ENCODE data around the gene DNM1L.

DNM1L gene

DNA sequence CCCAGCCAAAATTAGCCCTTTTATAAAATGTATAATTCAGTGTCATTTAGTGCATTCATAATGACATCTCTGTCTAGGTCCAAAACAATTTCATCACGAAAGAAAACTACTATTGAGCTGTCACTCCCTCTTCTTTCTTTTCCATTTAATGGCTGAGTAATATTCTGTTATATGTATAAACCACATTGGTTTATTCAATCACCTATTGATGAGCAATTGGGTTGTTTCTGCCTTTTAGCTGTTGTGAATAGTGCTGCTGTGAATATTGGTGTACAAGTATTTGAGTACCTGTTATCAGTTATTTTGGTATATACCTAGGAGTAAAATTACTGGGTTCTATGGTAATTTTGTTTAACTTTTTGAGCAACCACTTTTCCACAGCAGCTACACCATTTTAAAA is 7.2 kb downstream of the DNM1L start:
- H3K4me3 ChIP-seq (ENCODE audit: low read length): no peak overlapping the region

DNA sequence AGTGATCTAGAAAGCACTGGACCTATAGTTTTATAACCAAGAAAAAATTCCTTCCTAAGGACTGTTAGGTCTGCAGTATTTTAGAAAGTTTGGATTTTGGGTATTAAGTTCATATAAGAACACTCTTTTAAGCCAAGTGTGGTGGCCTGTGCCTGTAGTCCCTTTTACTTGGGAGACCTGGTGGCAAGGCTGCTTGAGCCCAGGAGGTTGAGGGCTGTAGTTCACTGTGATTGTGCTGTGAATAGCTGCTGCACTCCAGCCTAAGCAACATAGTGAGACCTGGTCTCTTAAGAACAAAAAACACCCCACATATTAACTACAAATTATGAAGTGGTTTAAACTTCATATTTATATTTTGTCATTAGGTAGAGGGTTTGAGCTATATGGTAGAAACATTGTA is 9.7 kb downstream of the DNM1L start:
- Histone ChIP-seq H3K9me3 (ENCODE audit: insufficient read depth, low read length) (no peaks in the 10 kb centered on the region), H3K79me2 (ENCODE audit: low read length) (peaks cover 99% of the 10 kb centered on the region), H3K9ac (ENCODE audit: low read length) (no peak overlapping the region), H3K27ac (ENCODE audit: low read length) (no peak overlapping the region), H3K27me3 (ENCODE audit: low read depth, low read length) (no peaks in the 10 kb centered on the region), H3K4me2 (ENCODE audit: low read length) (no peak overlapping the region), H2AFZ (ENCODE audit: low read depth, low read length) (no peak overlapping the region), H3K36me3 (replicated peaks; ENCODE audit: low read depth, low read length) (peaks cover 10% of the 10 kb centered on the region), H3K4me3 (ENCODE audit: low read length) (no peak overlapping the region), H3K4me1 (ENCODE audit: low read length) (no peaks in the 10 kb centered on the region), H4K20me1 (ENCODE audit: insufficient read depth, low read length) (peaks cover 19% of the 10 kb centered on the region; the same call in 1 of the 2 replicates)
- TF ChIP-seq, protein P1, sequence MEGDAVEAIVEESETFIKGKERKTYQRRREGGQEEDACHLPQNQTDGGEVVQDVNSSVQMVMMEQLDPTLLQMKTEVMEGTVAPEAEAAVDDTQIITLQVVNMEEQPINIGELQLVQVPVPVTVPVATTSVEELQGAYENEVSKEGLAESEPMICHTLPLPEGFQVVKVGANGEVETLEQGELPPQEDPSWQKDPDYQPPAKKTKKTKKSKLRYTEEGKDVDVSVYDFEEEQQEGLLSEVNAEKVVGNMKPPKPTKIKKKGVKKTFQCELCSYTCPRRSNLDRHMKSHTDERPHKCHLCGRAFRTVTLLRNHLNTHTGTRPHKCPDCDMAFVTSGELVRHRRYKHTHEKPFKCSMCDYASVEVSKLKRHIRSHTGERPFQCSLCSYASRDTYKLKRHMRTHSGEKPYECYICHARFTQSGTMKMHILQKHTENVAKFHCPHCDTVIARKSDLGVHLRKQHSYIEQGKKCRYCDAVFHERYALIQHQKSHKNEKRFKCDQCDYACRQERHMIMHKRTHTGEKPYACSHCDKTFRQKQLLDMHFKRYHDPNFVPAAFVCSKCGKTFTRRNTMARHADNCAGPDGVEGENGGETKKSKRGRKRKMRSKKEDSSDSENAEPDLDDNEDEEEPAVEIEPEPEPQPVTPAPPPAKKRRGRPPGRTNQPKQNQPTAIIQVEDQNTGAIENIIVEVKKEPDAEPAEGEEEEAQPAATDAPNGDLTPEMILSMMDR (IDR thresholded peaks at IDR 0.05; ENCODE audit: low read depth, low read length): no peak
- no peak for TF ChIP-seq EZH2phosphoT487 (IDR thresholded peaks at IDR 0.05; ENCODE audit: low read depth)

More for the DNA sequence above, 7.2 kb downstream of the DNM1L start:
- no peaks in the 10 kb centered on the region for H3K9me3 ChIP-seq (ENCODE audit: insufficient read depth, low read length)
- H3K27me3 ChIP-seq (ENCODE audit: low read depth, low read length): no peaks in the 10 kb centered on the region
- H3K27ac ChIP-seq (ENCODE audit: low read length): no peak overlapping the region
- H3K36me3 ChIP-seq (replicated peaks; ENCODE audit: low read depth, low read length): peaks cover 9% of the 10 kb centered on the region
- no peak overlapping the region for H3K4me2 ChIP-seq (ENCODE audit: low read length)
- H2AFZ ChIP-seq (ENCODE audit: low read depth, low read length): no peak overlapping the region
- H4K20me1 ChIP-seq (ENCODE audit: insufficient read depth, low read length): peaks cover 12% of the 10 kb centered on the region
- H3K9ac ChIP-seq (ENCODE audit: low read length): no peak overlapping the region
- H3K79me2 ChIP-seq (ENCODE audit: low read length): peaks cover 97% of the 10 kb centered on the region
- TF ChIP-seq, protein P1 (IDR thresholded peaks at IDR 0.05; ENCODE audit: low read depth, low read length): no peak
- TF ChIP-seq EZH2phosphoT487 (IDR thresholded peaks at IDR 0.05; ENCODE audit: low read depth): no peak
- 0 out of 2 replicates have a peak, but pooled peaks cover 2% of the 10 kb centered on the region for H3K4me1 ChIP-seq (ENCODE audit: low read length)

DNA sequence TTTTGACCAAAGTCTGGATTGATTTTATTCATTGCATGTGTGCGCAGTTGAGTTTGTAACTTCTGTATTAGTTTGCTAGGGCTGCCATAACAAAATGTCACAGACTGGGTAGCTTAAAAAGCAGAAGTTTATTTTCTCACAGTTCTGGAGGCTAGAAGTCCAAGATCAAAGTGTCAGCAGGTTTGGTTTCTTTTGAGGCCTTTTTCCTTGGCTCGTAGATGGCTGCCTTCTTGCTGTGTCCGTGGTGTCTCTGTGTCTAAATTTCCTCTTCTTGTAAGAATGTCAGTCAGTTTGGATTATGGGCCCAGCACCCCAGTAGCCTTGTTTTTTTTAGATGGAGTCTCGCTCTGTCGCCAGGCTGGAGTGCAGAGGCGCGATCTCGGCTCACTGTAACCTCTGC is 11.8 kb downstream of the DNM1L start:
- Histone ChIP-seq H3K4me3 (ENCODE audit: low read length) (no peak overlapping the region), H3K79me2 (ENCODE audit: low read length) (peaks cover 99% of the 10 kb centered on the region), H3K9ac (ENCODE audit: low read length) (no peak overlapping the region), H3K36me3 (replicated peaks; ENCODE audit: low read depth, low read length) (peaks cover 13% of the 10 kb centered on the region), H2AFZ (ENCODE audit: low read depth, low read length) (no peak overlapping the region), H3K9me3 (ENCODE audit: insufficient read depth, low read length) (no peaks in the 10 kb centered on the region), H3K4me2 (ENCODE audit: low read length) (no peak overlapping the region), H3K4me1 (ENCODE audit: low read length) (no peaks in the 10 kb centered on the region), H3K27ac (ENCODE audit: low read length) (no peak overlapping the region), H3K27me3 (ENCODE audit: low read depth, low read length) (no peaks in the 10 kb centered on the region), H4K20me1 (ENCODE audit: insufficient read depth, low read length) (peaks cover 20% of the 10 kb centered on the region)
- TF ChIP-seq, protein P1 (IDR thresholded peaks at IDR 0.05; ENCODE audit: low read depth, low read length): no peak
- no peak for TF ChIP-seq EZH2phosphoT487 (IDR thresholded peaks at IDR 0.05; ENCODE audit: low read depth)

DNA sequence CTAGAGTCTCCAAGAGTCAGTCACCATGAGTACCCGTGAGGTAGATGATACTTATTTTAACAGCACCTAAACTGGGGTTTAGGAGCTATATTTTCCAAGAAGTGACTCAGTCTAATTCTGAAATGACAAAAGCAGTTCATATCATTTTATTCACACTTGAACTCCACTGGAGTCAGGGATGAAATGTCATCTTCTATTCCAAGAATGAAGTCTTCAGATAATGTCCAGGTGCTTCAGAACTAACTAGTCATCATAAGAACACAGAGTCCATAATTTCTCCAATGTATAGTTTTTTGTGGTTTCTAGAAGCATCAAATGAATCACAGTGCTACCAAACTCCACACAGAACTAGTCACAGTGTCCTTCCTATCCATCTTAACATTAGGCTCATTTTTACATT is 13.3 kb downstream of the DNM1L start:
- peaks cover 20% of the 10 kb centered on the region for H4K20me1 ChIP-seq (ENCODE audit: insufficient read depth, low read length)
- H3K27ac ChIP-seq (ENCODE audit: low read length): no peak overlapping the region
- no peak overlapping the region for H3K4me2 ChIP-seq (ENCODE audit: low read length)
- peaks cover 98% of the 10 kb centered on the region for H3K79me2 ChIP-seq (ENCODE audit: low read length)
- H2AFZ ChIP-seq (ENCODE audit: low read depth, low read length): no peak overlapping the region
- H3K36me3 ChIP-seq (replicated peaks; ENCODE audit: low read depth, low read length): peaks cover 13% of the 10 kb centered on the region
- no peaks in the 10 kb centered on the region for H3K4me1 ChIP-seq (ENCODE audit: low read length)
- H3K4me3 ChIP-seq (ENCODE audit: low read length): no peak overlapping the region
- no peaks in the 10 kb centered on the region for H3K9me3 ChIP-seq (ENCODE audit: insufficient read depth, low read length)
- H3K9ac ChIP-seq (ENCODE audit: low read length): no peak overlapping the region
- H3K27me3 ChIP-seq (ENCODE audit: low read depth, low read length): no peaks in the 10 kb centered on the region
- TF ChIP-seq EZH2phosphoT487 (IDR thresholded peaks at IDR 0.05; ENCODE audit: low read depth): no peak
- TF ChIP-seq, protein P1 (IDR thresholded peaks at IDR 0.05; ENCODE audit: low read depth, low read length): no peak
